ENCODE results near the gene PTCHD4.

The PTCHD4 gene

GRCh38 chr6:48099713-48100587 is 11.0 kb downstream of the PTCHD4 start:
- no peak for DNase-seq

GRCh38 chr6:48098923-48099322 is 12.1 kb downstream of the PTCHD4 start:
- no peak for DNase-seq

GRCh38 chr6:48092550-48093217 is 18.3 kb downstream of the PTCHD4 start:
- no peak for DNase-seq

GRCh38 chr6:48090546-48090945 is 20.5 kb downstream of the PTCHD4 start:
- DNase-seq: no peak

GRCh38 chr6:48087448-48087847 is 23.5 kb downstream of the PTCHD4 start:
- no peak for DNase-seq

- DNase-seq: no peak
Observed at GRCh38 chr6:48086187-48086586, 24.8 kb downstream of the PTCHD4 start.

GRCh38 chr6:48085131-48085741 is 25.8 kb downstream of the PTCHD4 start:
- DNase-seq: no peak

GRCh38 chr6:48084201-48084600 is 26.8 kb downstream of the PTCHD4 start:
- DNase-seq: no peak

- DNase-seq: peak; percentile 66
Observed at GRCh38 chr6:48080227-48081009, 30.6 kb downstream of the PTCHD4 start.

GRCh38 chr6:48078120-48078519 is 32.9 kb downstream of the PTCHD4 start:
- DNase-seq: no peak

GRCh38 chr6:48075181-48075580 is 35.8 kb downstream of the PTCHD4 start:
- DNase-seq: no peak

GRCh38 chr6:48073976-48074767 is 36.8 kb downstream of the PTCHD4 start:
- DNase-seq: no peak

- DNase-seq: no peak
Observed at GRCh38 chr6:48071833-48072232, 39.2 kb downstream of the PTCHD4 start.

GRCh38 chr6:48069280-48069679 is 41.7 kb downstream of the PTCHD4 start:
- no peak for DNase-seq

- peak; percentile 29 for DNase-seq
Observed at GRCh38 chr6:48068278-48069251, 42.4 kb downstream of the PTCHD4 start.

GRCh38 chr6:48067886-48068277 is 43.1 kb downstream of the PTCHD4 start:
- no peak for DNase-seq

- no peak for DNase-seq
Observed at GRCh38 chr6:48067148-48067712, 43.8 kb downstream of the PTCHD4 start.

- no peak for DNase-seq
Observed at GRCh38 chr6:48061265-48061990, 49.6 kb downstream of the PTCHD4 start.

Data from SHP77 treated with DMSO at 0.1 percent for 48 hours (cell line).